ENCODE results near the gene SPG11.
"Not testable (repeated sequence)": the region's sequence is repeated elsewhere in the genome, so short reads cannot be mapped to it uniquely, and the experiment has no call there.

The SPG11 gene

DNA sequence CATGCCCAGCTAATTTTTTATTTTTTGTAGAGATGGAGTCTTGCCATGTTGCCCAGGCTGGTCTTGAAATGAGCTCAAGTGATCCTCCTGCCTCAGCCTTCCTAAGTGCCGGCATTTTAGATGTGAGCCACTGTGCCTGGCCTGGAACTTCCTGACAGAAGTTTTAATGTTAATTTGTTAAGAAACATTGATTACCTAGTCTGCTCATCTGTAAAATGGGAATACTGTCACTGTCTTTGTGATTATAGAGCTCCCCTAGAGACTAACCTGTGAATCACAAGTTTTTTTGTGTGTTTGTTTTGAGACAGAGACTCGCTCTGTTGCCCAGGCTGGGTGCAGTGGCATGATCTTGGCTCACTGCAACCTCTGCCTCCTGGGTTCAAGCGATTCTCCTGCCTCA lies 130.8 kb downstream of the SPG11 start:
- DNase-seq (ENCODE audit: extremely low read depth in 1 of 2, low read depth in 1 of 2) = no peak

DNA sequence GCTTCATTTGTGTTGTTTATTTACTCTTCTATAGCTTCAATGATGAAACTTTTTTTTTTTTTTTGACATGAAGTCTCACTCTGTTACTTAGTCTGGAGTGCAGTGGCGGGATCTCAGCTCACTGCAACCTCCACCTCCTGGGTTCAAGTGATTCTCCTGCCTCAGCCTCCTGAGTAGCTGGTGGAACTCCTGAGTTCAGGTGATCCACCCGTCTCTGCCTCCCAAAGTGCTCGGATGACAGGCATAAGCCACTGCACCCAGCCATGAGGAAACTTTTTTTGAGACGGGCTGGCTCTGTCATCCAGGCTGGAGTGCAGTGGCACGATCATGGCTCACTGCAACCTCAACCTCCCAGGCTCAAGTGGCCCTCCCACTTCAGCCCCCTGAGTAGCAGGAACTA lies 131.2 kb downstream of the SPG11 start:
- not testable (repeated sequence) for DNase-seq (ENCODE audit: extremely low read depth in 1 of 2, low read depth in 1 of 2)

DNA sequence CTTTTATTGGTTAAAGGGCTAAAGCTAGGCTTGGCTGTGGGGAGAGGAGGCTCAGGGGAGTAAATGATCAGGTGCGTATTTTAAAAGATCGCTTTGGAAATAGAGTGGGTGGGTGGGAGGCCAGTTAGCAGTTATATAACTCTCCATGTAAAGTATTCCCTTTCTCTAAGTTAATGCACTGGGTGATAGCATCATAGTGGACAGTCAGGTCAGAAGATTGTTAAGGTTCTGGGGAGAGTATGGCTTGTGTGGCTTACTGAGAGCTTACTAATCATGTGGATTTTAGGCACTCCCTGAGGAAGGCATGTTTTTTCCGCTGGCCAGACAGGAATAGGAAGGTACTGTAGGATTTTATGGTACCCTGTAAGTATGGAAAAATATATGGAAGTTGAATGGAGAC lies 132.8 kb downstream of the SPG11 start:
- no peak for DNase-seq (ENCODE audit: extremely low read depth in 1 of 2, low read depth in 1 of 2)

DNA sequence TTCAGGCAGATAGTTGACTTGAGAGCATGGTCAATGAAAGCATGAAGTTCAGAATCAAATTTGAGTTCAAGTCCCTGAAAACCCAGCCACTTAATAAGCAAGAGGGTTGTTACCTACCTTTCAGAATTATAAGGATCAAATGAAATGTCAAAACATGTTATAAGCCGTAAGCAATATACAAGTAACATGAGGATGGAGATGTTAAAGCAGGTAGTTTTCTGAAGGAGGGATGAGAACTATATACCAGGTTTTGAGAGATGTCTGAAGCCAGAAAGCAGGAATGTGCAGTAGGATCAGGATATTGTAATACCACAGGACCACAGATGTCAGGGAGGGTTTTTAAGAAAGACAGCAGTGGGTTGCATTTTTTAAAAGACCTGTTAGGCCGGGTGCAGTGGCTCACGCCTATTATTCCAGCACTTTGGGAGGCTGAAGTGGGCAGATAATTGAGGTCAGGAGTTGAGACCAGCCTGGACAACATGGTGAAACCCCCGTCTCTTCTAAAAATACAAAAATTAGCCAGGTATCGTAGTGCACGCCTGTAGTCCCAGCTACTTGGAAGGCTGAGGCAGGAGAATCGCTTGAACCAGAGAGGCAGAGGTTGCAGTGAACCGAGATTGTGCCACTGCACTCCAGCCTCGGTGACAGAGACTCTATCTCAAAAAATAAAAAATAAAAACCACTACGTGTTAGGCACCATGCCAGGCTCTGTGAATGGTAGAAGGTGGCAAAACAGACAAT lies 133.4 kb downstream of the SPG11 start:
- no peak for DNase-seq (ENCODE audit: extremely low read depth in 1 of 2, low read depth in 1 of 2)

DNA sequence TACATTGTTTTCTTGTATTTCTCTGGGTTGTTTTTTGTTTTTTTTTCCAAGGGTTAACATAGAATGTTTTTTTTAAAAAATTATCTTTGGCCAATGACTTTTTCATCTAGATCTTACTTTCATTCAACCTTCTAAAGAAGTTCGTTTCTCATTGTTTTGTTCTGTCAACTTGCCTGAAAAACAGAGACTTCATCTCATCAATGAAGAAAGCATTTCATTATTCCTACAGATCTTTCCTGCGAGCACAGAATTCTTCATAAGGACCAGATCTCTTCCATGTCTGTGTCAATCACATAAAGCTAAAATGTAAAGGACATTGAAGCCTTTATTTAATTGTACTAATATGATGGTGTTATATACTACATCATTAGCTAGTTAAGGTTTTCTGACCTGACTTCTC lies 136.2 kb downstream of the SPG11 start:
- DNase-seq (ENCODE audit: extremely low read depth in 1 of 2, low read depth in 1 of 2) = no peak

DNA sequence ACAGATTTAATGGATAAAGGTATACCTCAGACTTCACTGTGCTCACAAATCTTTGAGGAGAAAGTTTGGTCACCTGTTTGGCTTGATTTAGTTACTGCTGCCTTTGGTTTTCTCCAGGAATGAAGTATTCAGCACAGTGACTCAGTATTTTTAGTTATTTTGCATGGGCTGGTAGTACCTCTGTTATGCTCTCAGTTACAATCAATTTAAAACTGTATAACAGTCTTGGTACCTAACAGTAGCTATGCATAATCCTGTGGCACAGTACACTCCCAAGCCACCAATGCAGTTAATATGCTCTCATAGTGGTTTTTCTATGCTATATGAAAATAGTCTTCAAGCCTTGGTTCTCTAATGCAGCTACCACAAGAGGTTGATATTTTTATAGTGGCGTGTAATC lies 138.4 kb downstream of the SPG11 start:
- no peak for DNase-seq (ENCODE audit: extremely low read depth in 1 of 2, low read depth in 1 of 2)

DNA sequence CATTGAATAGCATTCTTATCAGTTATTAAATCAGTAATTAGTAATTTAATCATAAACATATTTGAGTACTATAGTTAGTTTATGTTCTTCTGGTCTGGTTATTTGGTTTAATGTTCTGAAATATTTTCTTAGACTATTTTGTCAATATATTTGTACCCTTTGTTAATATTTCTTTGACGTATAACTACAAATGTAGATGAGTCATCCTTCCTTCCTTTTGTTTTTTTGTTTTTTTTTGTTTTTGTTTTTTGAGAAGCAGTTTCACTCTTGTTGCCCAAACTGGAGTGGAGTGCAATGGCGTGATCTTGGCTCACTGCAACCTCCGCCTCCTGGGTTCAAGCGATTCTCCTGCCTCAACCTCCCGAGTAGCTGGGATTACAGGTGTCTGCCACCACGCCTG lies 143.9 kb downstream of the SPG11 start:
- DNase-seq (ENCODE audit: extremely low read depth in 1 of 2, low read depth in 1 of 2) = no peak

DNA sequence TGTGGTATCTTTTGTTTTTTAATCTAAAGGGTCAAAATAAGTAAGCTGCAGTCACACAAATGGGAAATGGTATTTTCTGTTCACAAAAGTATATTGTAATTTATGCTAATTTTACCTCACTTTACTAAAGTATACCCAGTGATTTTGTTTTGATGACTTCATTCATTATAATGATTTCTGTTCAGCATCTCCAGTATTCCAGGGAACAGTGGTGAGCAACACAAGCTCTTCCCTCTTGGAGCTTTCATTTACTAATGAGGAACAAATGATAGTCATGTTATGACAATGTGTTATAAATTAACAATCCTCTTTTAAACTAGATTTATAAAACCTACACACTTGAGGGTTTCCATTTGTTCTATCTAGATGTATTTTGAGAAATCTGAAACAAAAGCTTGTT lies 147.0 kb downstream of the SPG11 start:
- DNase-seq (ENCODE audit: extremely low read depth in 1 of 2, low read depth in 1 of 2) = no peak

Measured in activated CD8-positive, alpha-beta memory T cell treated with anti-CD3 and anti-CD28 coated beads for 1 hour (primary cell).